A673 (cell line): ENCODE data around the gene SHC1.

ENCODE experiments used
- CTCF ChIP-seq: fragments of 300-800, 200-600 bp; sonication (generic); conservative IDR thresholded peaks from 2 replicates; pipeline ENCODE4 v1.5.1; 2017; ENCODE audit warnings: low read depth, mild to moderate bottlenecking, antibody characterized with exemption, low read length, moderate library complexity, mixed read lengths
- EZH2 ChIP-seq: fragments of 200-600 bp; sonication (generic); IDR thresholded peaks from 2 replicates; pipeline ENCODE4 v1.6.1; 2017; ENCODE audit warnings: borderline replicate concordance, low read depth, mild to moderate bottlenecking, mixed read lengths, antibody characterized with exemption, low read length; ENCODE audit not compliant: poor library complexity, severe bottlenecking

GRCh38 chr1:155006601-155007101 is 36.1 kb upstream of the SHC1 start:
- no peak for TF ChIP-seq EZH2
- TF ChIP-seq CTCF: no peak
